KG1 (cell line): Measurements from ENCODE around the gene IDH3B.
"Not testable (repeated sequence)": the region's sequence is repeated elsewhere in the genome, so short reads cannot be mapped to it uniquely, and the experiment has no call there.

ENCODE experiments used
- DNase-seq: peaks from one replicate; lab custom pipeline; 2025; lab: John Stamatoyannopoulos, UW

Gene IDH3B

GRCh38 chr20:2663887-2664719, at the start of gene IDH3B:
Gene IDH3B, minus strand, starts transcription at chr20:2664216. Its CDS starts 28 bp downstream, at chr20:2664188.
- DNase-seq = peak; percentile 73

- DNase-seq = no peak
These were observed 49.3 kb upstream of the IDH3B start for GRCh38 chr20:2713285-2713684.

GRCh38 chr20:2709205-2709981, 45.4 kb upstream of the IDH3B start:
- no peak for DNase-seq

- no peak for DNase-seq
These were observed 44.6 kb upstream of the IDH3B start for GRCh38 chr20:2708665-2709064.

- DNase-seq = no peak
These were observed 44.0 kb upstream of the IDH3B start for GRCh38 chr20:2708073-2708415.

- no peak for DNase-seq
These were observed 43.5 kb upstream of the IDH3B start for GRCh38 chr20:2707353-2708072.

- no peak for DNase-seq
These were observed 42.8 kb upstream of the IDH3B start for GRCh38 chr20:2706688-2707352.

- DNase-seq = no peak
These were observed 42.1 kb upstream of the IDH3B start for GRCh38 chr20:2705931-2706645.

GRCh38 chr20:2703716-2704475, 39.9 kb upstream of the IDH3B start:
- no peak for DNase-seq

GRCh38 chr20:2701671-2702081, 37.7 kb upstream of the IDH3B start:
- DNase-seq = no peak

- DNase-seq = no peak
These were observed 37.1 kb upstream of the IDH3B start for GRCh38 chr20:2700913-2701620.

GRCh38 chr20:2699775-2700413, 35.9 kb upstream of the IDH3B start:
- no peak for DNase-seq

- DNase-seq = no peak
These were observed 34.9 kb upstream of the IDH3B start for GRCh38 chr20:2698912-2699311.

GRCh38 chr20:2698186-2698817, 34.3 kb upstream of the IDH3B start:
- DNase-seq = no peak

- DNase-seq = no peak
These were observed 33.8 kb upstream of the IDH3B start for GRCh38 chr20:2697768-2698167.

GRCh38 chr20:2696646-2697045, 32.6 kb upstream of the IDH3B start:
- no peak for DNase-seq

- DNase-seq = not testable (repeated sequence)
These were observed 32.0 kb upstream of the IDH3B start for GRCh38 chr20:2695984-2696525.

GRCh38 chr20:2695206-2695983, 31.4 kb upstream of the IDH3B start:
- no peak for DNase-seq
